HG02943 (cell line): ENCODE measurements around the gene ATP13A4.
"Not testable (repeated sequence)": the region's sequence is repeated elsewhere in the genome, so short reads cannot be mapped to it uniquely, and the experiment has no call there.

Source experiments
- ATAC-seq: cut with Tn5 transposase; IDR thresholded peaks from one replicate; pipeline ENCODE4 v1.9.1; 2021; ENCODE audit warnings: mild to moderate bottlenecking, low read depth, moderate library complexity; ENCODE audit not compliant: unreplicated experiment

The ATP13A4 gene

GRCh38 chr3:193560091-193560490 lies 5.4 kb upstream of the ATP13A4 start:
- ATAC-seq = no peak

DNA sequence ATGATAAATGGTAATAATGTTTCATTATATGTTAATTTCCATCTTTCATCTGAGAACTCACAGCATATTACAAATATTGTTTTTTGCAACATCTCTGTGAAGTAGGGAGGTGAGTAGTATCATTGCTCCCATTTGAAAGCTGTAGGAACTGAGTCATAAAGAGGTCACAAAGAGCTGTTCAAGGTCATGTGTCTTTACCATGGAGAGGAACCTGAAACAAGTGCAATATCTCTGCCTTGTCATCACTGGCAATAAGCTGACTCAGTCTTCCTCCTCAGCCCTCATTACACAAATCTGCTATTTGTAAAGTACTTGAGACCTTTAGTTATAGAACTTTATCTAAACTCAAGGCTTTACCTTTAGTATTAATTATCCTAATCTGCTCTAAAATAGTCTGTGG lies 4.4 kb upstream of the ATP13A4 start:
- ATAC-seq = no peak

DNA sequence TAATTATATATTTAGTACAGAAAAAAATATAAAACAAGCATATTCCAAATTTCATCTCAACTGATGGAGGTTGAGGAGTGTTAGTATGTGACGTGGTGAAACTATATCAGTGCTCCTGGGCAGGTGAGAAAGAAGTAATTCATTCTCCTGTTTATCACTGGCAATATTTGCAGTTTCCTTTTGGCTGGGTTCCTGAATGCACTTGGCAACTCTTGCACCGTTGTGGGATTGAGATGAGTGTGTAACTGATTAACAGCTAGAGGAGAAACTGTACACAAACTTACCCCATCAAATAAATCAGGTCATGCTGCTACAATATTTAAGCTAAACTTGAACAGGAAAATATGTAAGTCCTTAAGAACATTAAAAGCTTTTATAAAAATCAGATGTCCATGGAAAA lies 2.1 kb upstream of the ATP13A4 start:
- ATAC-seq = no peak

- no peak for ATAC-seq
Measured at GRCh38 chr3:193553586-193553985, 1.1 kb downstream of the ATP13A4 start.

GRCh38 chr3:193552923-193553322 lies 1.8 kb downstream of the ATP13A4 start:
- ATAC-seq = no peak

DNA sequence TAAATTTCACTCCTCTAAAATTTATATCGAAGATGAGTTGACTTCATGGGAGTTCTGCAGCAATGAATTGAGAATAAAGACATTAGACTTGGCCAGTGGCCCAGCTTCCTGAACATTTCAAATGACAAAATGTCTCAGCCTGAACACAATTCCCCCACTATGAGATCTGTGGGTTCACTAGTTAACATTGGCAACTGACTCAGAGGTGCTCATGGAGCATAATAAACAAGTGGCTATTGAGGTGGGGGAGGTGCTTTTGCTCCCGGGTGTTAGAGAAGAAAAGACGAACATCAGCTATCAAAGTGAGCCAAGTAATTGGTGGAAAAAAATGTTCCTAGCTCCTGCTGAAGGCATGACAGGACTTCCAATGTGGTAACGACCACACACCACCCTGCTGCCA lies 6.3 kb downstream of the ATP13A4 start:
- ATAC-seq = no peak

DNA sequence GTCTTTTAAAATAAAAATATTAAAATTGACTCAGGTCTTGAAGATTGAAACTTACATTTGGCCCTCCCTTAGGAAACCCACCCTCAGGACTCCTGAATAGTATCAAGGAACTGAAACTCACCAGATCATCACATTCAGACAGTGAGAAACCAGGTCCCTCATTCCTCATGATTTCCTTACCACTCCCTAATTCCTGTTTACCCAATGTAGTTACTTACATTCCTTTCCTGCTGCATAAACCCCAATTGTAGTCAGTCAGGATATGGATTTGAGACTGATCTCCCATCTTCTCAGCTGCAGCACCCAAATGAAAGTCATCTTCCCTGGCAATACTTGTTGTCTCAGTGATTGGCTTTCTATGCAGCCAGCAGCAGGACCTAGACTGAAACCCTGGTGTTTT lies 8.6 kb downstream of the ATP13A4 start:
- ATAC-seq = no peak

DNA sequence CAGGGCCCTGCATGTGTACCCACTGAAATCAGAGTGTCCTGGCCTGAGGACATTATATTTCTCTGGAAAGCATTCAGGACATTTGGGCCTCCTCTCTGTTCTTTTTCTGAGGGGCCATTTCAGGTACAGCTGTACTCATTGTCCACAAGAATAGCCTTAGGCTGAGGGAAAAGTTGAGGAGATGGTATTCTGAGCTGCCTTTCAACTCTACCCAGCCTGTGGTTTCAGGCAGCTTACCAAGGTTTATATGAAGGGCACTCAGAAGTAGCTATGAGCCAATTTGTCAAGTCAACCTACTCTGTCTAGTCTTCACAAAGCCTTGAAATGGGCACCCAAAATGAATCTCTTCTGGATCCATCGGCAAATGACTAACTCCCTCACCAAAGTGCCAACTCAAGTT lies 9.4 kb downstream of the ATP13A4 start:
- no peak for ATAC-seq

GRCh38 chr3:193544289-193544688 lies 10.4 kb downstream of the ATP13A4 start:
- ATAC-seq = no peak

DNA sequence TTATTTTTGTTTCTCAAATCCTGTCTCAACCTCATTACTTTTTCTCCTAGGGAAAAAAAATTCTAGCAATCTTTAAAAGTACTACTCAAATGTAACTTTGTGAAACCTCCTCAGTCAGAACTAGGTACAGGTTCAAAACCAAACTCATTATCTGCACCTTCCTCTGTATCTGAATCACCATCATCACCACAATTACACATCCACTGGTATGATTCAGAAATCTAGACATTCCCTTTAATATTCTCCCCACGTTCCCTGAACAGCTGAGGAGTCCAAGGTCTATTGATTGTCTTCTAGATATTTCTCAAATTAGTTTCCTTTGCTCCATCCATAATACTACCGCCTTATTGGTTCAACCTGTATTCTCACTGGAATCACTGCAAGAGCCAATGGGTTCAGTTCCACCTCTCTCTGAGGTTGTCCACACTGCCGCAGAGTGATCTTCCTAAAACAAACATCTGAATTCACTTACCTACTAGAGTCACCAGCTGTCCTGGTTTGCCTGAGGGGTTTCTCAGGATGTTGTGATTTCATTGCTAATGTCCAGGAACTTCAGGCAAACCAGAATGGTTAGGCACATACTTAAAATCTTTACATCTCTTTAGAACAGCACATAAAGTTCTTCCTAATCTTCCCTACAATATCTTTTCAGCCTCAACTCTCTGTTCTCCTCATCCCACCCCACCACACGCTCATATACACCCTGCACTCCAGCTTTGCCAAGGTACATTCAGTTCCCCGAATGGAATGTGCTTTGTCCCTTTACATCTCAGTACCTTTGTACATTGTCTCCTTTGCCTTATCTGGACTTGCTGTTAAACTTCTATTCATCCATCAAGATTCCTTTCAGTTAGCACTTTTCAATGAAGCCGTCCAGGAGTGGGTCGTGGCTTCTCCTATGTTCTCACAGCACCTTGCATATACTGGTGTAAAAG lies 24.2 kb downstream of the ATP13A4 start:
- no peak for ATAC-seq

GRCh38 chr3:193526085-193526484 lies 28.6 kb downstream of the ATP13A4 start:
- not testable (repeated sequence) for ATAC-seq

DNA sequence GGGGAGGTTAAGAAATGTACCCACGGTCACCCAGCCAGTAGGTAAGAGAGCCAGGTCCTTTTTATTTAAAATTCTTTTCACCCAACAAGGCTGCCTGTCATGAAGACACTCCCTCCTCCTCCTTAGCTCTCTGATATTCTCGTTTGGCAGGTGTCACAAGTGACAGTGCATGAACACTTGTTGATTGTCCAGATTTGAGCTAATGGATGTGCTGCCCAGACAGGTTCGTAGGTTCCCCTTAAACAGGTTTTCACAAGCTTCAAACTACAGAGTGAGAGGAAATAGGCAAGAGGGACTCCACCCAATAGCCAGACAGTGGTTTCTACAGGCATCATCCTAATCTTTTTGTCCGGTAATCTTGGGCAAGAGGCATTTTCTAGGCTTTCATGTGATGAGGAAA lies 32.2 kb downstream of the ATP13A4 start:
- ATAC-seq = no peak

GRCh38 chr3:193520738-193521137 lies 34.0 kb downstream of the ATP13A4 start:
- ATAC-seq = no peak

- no peak for ATAC-seq
Measured at GRCh38 chr3:193515966-193516365, 38.7 kb downstream of the ATP13A4 start.

- ATAC-seq = no peak
Measured at GRCh38 chr3:193510154-193510553, 44.5 kb downstream of the ATP13A4 start.

DNA sequence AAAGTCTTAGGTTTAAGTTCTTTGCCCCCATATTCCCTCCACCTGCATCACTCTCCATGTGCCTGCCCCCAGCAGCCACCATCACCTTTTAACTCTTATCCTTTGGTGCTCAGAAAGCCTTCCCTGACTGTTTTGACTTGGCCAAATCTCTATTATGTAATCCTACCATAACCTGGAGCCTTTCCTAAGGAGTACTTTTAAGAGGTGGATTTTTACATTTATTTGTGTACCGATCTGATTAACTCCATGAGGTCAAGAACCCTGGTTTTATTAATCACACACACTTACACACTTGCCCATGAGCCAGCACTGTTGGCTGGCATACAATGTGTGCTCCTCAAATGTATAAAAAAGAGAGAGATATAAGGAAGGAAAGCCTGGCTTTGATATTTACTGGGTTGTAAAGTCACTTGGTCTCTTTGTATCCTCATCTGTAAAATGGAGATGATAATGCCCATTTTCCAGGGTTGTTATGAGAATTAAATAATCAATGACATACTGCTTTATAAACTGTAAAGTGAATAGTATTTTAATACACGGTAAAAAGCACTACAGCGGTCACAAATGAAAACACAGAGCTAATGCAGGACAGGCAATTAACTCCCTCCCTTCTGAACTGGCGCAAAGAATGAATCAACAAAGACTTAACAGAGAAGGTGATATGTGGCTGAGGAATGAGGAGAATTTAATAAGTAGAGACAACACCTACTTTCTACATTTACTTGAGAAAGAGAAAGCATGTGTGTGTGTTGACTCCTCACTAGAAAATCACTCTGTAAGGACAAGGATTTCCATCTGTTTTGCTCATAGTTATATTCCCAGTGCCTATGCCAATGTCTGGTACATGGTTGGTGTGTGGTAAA lies 45.4 kb downstream of the ATP13A4 start:
- no peak for ATAC-seq

DNA sequence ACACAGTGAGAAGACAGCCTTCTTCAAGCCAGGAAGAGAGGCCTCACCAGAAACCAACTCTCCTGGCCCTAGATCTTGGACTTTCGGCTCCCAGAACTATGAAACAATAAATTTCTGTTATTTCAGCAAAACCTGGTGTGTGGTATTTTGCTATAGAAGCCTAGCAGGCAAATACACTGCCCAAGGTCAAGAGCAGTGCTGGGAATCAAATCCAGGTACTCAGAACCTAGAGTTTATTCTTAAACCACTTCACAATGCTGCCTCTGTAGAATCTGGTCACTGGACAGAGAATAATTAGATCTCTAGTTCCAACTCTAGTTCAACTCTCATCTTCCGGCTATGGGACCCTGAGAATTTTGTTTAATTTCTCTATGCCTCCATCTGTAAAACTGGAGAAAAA lies 46.6 kb downstream of the ATP13A4 start:
- no peak for ATAC-seq

- ATAC-seq = no peak
Measured at GRCh38 chr3:193507566-193507965, 47.1 kb downstream of the ATP13A4 start.

DNA sequence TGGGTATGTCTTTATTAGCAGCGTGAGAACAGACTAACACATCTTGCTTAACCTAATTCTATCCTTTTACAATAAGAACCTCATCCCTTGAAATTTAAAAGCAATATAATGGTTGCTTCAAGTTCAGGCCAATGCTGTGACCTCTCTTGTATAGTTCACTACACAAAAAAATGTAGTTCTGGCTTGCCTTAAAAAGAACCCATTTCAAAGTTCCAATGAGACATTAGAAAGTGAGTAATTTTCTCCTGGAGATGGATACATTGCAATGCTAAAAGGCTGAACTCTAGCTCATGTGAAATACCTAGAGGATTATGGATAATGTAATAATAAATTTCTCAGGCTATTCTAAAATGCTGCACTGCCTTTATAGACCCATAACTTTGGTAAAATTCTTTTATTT lies 47.8 kb downstream of the ATP13A4 start:
- ATAC-seq = no peak

GRCh38 chr3:193502871-193503270 lies 51.8 kb downstream of the ATP13A4 start:
- no peak for ATAC-seq

DNA sequence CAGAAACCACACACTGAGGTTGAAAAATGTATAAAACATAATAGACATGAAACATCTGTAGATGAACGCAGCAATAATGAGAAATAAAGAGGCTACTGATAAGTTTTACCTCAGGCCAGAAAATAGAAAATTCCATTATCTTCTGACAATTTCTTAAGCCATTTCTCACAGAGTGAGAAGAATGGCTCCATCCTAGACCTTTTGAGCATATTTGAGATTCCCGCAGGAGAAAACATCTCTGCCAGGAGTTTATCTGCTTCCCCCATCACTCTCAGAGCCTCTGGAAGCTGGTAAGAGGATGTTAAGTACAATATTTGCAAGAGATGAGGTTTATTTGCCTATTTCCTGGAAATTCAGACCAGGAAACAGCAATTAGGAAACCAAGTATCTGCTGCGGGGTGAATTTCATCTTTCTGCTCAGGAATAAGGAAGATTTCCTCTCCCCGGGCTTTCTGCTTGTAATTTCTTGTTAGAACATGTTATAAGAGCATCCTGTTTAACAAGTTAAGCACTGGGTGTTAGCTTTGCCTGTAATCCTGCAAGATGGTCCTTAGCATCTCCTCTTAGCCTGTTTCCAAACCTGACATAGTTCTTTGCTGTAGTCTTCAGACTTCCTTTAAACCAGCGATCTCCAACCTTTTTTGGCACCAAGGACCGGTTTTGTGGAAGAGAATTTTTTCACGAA lies 54.8 kb downstream of the ATP13A4 start:
- ATAC-seq = no peak
